GM23338 (cell line): ENCODE measurements around the gene MYOD1. TPM values are rescaled to one million over a fixed set of nuclear protein-coding genes. Genes with fewer than 3 reads are reported as not detected.

Experiments used
- ATAC-seq: fragments of 200-7000 bp; cut with Tn5 transposase; 3 replicates; pipeline ENCODE4 v1.9.1; 2020
- DNase-seq: peaks from one replicate; pipeline ENCODE4 v3.0.0-alpha.2; 2015; ENCODE audit warnings: low spot score
- H2AFZ ChIP-seq: fragments of 200-600 bp; sonication (generic); 2 replicates; pipeline ENCODE4 v1.8.0; 2016; ENCODE audit warnings: antibody characterized with exemption, mild to moderate bottlenecking, moderate library complexity
- H3F3A ChIP-seq: fragments of 200-600 bp; sonication (generic); replicated peaks from 2 replicates; pipeline ENCODE4 v1.8.0; 2017; ENCODE audit warnings: antibody characterized with exemption, mixed run types, low read depth
- H3K27ac ChIP-seq: fragments of 200-600 bp; sonication (generic); 2 replicates; pipeline ENCODE4 v1.6.1; 2016; ENCODE audit warnings: low read depth
- H3K27me3 ChIP-seq: fragments of 200-600 bp; sonication (generic); 2 replicates; pipeline ENCODE4 v1.8.0; 2016; ENCODE audit warnings: mild to moderate bottlenecking, mixed run types, moderate library complexity; ENCODE audit not compliant: insufficient read depth
- H3K36me3 ChIP-seq: fragments of 200-600 bp; sonication (generic); 2 replicates; pipeline ENCODE4 v1.8.0; 2016; ENCODE audit warnings: mild to moderate bottlenecking; ENCODE audit not compliant: insufficient read depth
- H3K4me1 ChIP-seq: fragments of 200-600 bp; sonication (generic); 2 replicates; pipeline ENCODE4 v1.8.0; 2016; ENCODE audit warnings: mild to moderate bottlenecking, moderate library complexity; ENCODE audit not compliant: insufficient read depth
- H3K4me2 ChIP-seq: fragments of 200-600 bp; sonication (generic); 2 replicates; pipeline ENCODE4 v1.7.1; 2017; ENCODE audit warnings: mixed run types
- H3K4me3 ChIP-seq: fragments of 200-600 bp; sonication (generic); 2 replicates; pipeline ENCODE4 v1.6.1; 2016; ENCODE audit warnings: mixed run types
- H3K79me2 ChIP-seq: fragments of 200-600 bp; sonication (generic); replicated peaks from 2 replicates; pipeline ENCODE4 v1.8.0; 2017; ENCODE audit warnings: mild to moderate bottlenecking; ENCODE audit not compliant: insufficient read depth
- H3K9me2 ChIP-seq: fragments of 200-600 bp; sonication (generic); 2 replicates; pipeline ENCODE4 v1.8.0; 2017; ENCODE audit not compliant: insufficient read depth
- H4K20me1 ChIP-seq: fragments of 200-600 bp; sonication (generic); replicated peaks from 2 replicates; pipeline ENCODE4 v1.8.0; 2017; ENCODE audit warnings: mild to moderate bottlenecking; ENCODE audit not compliant: insufficient read depth
- H3K27ac Mint-ChIP-seq: 2 replicates; pipeline ENCODE4 v1.8.0; 2020; ENCODE audit warnings: inconsistent platforms, mild to moderate bottlenecking, moderate library complexity, mixed read lengths
- H3K27me3 Mint-ChIP-seq: 3 replicates; pipeline ENCODE4 v1.8.0; 2022; ENCODE audit warnings: low read depth, mild to moderate bottlenecking, moderate library complexity, mixed read lengths, inconsistent platforms; ENCODE audit not compliant: insufficient read depth, poor library complexity
- H3K36me3 Mint-ChIP-seq: 3 replicates; pipeline ENCODE4 v1.8.0; 2021; ENCODE audit warnings: low read depth, mild to moderate bottlenecking, inconsistent platforms, moderate library complexity, mixed read lengths
- H3K4me1 Mint-ChIP-seq: 3 replicates; pipeline ENCODE4 v1.8.0; 2020; ENCODE audit warnings: mild to moderate bottlenecking, inconsistent platforms, mixed read lengths
- H3K4me3 Mint-ChIP-seq: 3 replicates; pipeline ENCODE4 v1.8.0; 2021; ENCODE audit warnings: moderate library complexity, mild to moderate bottlenecking, inconsistent platforms, mixed read lengths
- H3K9me3 Mint-ChIP-seq: 3 replicates; pipeline ENCODE4 v1.8.0; 2020; ENCODE audit warnings: moderate library complexity, mild to moderate bottlenecking, inconsistent platforms, mixed read lengths
- polyA plus RNA-seq: library from polyadenylated mRNA; unstranded; fragments of >200 nt; fragmentation: Nextera tagmentation; extraction: Ambion mirVana; gene quantifications from 2 replicates; pipeline ENCODE4 v1.2.1, GENCODE V29; 2016
- total RNA-seq: library from RNA; depleted of rRNA; stranded (reverse); fragments of >200 nt; shearing (Covaris generic); gene quantifications from 2 replicates; pipeline ENCODE4 v1.2.3, GENCODE V29; 2014
- TF ChIP-seq, protein P1 (sequence below): IDR thresholded peaks from one replicate; pipeline ENCODE4 v1.6.1; 2018; ENCODE audit warnings: antibody characterized with exemption; ENCODE audit not compliant: unreplicated experiment
- TF ChIP-seq, protein P2 (sequence below): fragments of 250-450 bp; sonication (Bioruptor Pico); IDR thresholded peaks from 2 replicates; pipeline ENCODE4 v1.5.0; 2020; ENCODE audit warnings: mild to moderate bottlenecking, moderate library complexity
- TF ChIP-seq, protein P3 (sequence below), 2 experiments: fragments of 200-600 bp in 1 of 2; sonication (generic) in 1 of 2; conservative IDR thresholded peaks; 2 replicates each; pipeline versions ENCODE4 v1.5.1 to v1.6.1; 2016 to 2017; ENCODE audit warnings: antibody characterized with exemption in 2 of 2, low read depth in 2 of 2, mild to moderate bottlenecking in 2 of 2, moderate library complexity in 1 of 2

Gene MYOD1
- total and polyA plus RNA-seq, 2 experiments from 2014 or later, result not detected

DNA sequence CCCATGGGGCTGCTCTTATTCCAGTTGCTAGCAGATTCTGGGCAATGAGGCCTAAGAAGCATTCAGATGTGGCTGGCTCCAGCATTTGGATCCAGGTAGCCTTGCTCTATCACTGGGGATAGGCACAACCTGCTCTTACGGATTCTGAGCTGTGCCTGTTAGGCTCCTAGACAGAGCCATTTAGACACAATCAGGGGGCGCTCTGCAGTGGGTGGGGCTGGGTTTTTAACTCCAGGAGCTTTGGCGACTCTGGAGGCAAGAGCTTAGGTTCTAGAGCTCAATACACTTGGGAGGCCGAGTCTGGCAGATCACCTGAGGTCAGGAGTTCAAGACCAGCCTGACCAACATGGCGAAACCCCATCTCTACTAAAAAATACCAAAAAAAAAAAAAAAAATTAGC, 47.2 kb downstream of the MYOD1 start:
- peaks cover 5% of the 10 kb centered on the region for H3K27me3 Mint-ChIP-seq
- Histone ChIP-seq H3K4me2 (no peak overlapping the region), H3K9me2 (no peaks in the 10 kb centered on the region), H3K79me2 (no peaks in the 10 kb centered on the region), H3K4me1 (no peaks in the 10 kb centered on the region), H3K4me3 (no peak overlapping the region), H3K27me3 (no peaks in the 10 kb centered on the region), H4K20me1 (no peaks in the 10 kb centered on the region), H3K27ac (no peak overlapping the region), H3F3A (no peaks in the 10 kb centered on the region), H3K36me3 (no peaks in the 10 kb centered on the region), H2AFZ (no peak overlapping the region)
- H3K36me3 Mint-ChIP-seq, result no peaks in the 10 kb centered on the region
- no peak overlapping the region for H3K4me3 Mint-ChIP-seq
- H3K9me3 Mint-ChIP-seq, result no peaks in the 10 kb centered on the region; the same call in 2 of the 3 replicates
- DNase-seq (peak; percentile 61), ATAC-seq (peak; percentile 58)
- H3K27ac Mint-ChIP-seq, result no peak overlapping the region
- TF ChIP-seq, protein P1, sequence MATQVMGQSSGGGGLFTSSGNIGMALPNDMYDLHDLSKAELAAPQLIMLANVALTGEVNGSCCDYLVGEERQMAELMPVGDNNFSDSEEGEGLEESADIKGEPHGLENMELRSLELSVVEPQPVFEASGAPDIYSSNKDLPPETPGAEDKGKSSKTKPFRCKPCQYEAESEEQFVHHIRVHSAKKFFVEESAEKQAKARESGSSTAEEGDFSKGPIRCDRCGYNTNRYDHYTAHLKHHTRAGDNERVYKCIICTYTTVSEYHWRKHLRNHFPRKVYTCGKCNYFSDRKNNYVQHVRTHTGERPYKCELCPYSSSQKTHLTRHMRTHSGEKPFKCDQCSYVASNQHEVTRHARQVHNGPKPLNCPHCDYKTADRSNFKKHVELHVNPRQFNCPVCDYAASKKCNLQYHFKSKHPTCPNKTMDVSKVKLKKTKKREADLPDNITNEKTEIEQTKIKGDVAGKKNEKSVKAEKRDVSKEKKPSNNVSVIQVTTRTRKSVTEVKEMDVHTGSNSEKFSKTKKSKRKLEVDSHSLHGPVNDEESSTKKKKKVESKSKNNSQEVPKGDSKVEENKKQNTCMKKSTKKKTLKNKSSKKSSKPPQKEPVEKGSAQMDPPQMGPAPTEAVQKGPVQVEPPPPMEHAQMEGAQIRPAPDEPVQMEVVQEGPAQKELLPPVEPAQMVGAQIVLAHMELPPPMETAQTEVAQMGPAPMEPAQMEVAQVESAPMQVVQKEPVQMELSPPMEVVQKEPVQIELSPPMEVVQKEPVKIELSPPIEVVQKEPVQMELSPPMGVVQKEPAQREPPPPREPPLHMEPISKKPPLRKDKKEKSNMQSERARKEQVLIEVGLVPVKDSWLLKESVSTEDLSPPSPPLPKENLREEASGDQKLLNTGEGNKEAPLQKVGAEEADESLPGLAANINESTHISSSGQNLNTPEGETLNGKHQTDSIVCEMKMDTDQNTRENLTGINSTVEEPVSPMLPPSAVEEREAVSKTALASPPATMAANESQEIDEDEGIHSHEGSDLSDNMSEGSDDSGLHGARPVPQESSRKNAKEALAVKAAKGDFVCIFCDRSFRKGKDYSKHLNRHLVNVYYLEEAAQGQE, result no peak
- TF ChIP-seq, protein P2, sequence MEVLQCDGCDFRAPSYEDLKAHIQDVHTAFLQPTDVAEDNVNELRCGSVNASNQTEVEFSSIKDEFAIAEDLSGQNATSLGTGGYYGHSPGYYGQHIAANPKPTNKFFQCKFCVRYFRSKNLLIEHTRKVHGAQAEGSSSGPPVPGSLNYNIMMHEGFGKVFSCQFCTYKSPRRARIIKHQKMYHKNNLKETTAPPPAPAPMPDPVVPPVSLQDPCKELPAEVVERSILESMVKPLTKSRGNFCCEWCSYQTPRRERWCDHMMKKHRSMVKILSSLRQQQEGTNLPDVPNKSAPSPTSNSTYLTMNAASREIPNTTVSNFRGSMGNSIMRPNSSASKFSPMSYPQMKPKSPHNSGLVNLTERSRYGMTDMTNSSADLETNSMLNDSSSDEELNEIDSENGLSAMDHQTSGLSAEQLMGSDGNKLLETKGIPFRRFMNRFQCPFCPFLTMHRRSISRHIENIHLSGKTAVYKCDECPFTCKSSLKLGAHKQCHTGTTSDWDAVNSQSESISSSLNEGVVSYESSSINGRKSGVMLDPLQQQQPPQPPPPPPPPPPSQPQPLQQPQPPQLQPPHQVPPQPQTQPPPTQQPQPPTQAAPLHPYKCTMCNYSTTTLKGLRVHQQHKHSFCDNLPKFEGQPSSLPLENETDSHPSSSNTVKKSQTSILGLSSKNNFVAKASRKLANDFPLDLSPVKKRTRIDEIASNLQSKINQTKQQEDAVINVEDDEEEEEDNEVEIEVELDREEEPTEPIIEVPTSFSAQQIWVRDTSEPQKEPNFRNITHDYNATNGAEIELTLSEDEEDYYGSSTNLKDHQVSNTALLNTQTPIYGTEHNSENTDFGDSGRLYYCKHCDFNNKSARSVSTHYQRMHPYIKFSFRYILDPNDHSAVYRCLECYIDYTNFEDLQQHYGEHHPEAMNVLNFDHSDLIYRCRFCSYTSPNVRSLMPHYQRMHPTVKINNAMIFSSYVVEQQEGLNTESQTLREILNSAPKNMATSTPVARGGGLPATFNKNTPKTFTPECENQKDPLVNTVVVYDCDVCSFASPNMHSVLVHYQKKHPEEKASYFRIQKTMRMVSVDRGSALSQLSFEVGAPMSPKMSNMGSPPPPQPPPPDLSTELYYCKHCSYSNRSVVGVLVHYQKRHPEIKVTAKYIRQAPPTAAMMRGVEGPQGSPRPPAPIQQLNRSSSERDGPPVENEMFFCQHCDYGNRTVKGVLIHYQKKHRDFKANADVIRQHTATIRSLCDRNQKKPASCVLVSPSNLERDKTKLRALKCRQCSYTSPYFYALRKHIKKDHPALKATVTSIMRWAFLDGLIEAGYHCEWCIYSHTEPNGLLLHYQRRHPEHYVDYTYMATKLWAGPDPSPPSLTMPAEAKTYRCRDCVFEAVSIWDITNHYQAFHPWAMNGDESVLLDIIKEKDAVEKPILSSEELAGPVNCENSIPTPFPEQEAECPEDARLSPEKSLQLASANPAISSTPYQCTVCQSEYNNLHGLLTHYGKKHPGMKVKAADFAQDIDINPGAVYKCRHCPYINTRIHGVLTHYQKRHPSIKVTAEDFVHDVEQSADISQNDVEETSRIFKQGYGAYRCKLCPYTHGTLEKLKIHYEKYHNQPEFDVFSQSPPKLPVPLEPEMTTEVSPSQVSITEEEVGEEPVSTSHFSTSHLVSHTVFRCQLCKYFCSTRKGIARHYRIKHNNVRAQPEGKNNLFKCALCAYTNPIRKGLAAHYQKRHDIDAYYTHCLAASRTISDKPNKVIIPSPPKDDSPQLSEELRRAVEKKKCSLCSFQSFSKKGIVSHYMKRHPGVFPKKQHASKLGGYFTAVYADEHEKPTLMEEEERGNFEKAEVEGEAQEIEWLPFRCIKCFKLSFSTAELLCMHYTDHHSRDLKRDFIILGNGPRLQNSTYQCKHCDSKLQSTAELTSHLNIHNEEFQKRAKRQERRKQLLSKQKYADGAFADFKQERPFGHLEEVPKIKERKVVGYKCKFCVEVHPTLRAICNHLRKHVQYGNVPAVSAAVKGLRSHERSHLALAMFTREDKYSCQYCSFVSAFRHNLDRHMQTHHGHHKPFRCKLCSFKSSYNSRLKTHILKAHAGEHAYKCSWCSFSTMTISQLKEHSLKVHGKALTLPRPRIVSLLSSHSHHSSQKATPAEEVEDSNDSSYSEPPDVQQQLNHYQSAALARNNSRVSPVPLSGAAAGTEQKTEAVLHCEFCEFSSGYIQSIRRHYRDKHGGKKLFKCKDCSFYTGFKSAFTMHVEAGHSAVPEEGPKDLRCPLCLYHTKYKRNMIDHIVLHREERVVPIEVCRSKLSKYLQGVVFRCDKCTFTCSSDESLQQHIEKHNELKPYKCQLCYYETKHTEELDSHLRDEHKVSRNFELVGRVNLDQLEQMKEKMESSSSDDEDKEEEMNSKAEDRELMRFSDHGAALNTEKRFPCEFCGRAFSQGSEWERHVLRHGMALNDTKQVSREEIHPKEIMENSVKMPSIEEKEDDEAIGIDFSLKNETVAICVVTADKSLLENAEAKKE (CRISPR knock-in tag), result no peak
- TF ChIP-seq, protein P3, sequence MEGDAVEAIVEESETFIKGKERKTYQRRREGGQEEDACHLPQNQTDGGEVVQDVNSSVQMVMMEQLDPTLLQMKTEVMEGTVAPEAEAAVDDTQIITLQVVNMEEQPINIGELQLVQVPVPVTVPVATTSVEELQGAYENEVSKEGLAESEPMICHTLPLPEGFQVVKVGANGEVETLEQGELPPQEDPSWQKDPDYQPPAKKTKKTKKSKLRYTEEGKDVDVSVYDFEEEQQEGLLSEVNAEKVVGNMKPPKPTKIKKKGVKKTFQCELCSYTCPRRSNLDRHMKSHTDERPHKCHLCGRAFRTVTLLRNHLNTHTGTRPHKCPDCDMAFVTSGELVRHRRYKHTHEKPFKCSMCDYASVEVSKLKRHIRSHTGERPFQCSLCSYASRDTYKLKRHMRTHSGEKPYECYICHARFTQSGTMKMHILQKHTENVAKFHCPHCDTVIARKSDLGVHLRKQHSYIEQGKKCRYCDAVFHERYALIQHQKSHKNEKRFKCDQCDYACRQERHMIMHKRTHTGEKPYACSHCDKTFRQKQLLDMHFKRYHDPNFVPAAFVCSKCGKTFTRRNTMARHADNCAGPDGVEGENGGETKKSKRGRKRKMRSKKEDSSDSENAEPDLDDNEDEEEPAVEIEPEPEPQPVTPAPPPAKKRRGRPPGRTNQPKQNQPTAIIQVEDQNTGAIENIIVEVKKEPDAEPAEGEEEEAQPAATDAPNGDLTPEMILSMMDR (conservative IDR thresholded peaks at IDR 0.05; ENCODE audit: low read depth in 2 of 2), result peak; percentile 61 to 70
- peaks cover 5% of the 10 kb centered on the region for H3K4me1 Mint-ChIP-seq
